HepG2 (cell line): ENCODE measurements around the gene TRPT1. TPM values are rescaled to one million over a fixed set of nuclear protein-coding genes. Genes with fewer than 3 reads are reported as not detected.

Experiments
- ATAD3A ChIP-seq: sonication (generic); formaldehyde crosslinking; IDR thresholded peaks from 2 replicates; pipeline ENCODE4 v1.4.0; 2020; ENCODE audit warnings: missing genetic modification reagents
- CBX2 ChIP-seq, 2 experiments: fragments of 200-600 bp in 1 of 2; sonication (generic); formaldehyde crosslinking in 1 of 2; IDR thresholded peaks; 2 replicates each; pipeline versions ENCODE4 v1.7.0 to v1.8.1; 2018 to 2022; ENCODE audit warnings: low read depth in 2 of 2, low read length in 1 of 2, mild to moderate bottlenecking in 1 of 2, missing genetic modification reagents in 1 of 2
- CHCHD3 ChIP-seq: sonication (generic); formaldehyde crosslinking; IDR thresholded peaks from 2 replicates; pipeline ENCODE4 v1.8.0; 2022; ENCODE audit warnings: mild to moderate bottlenecking, missing genetic modification reagents, moderate library complexity
- HNRNPL ChIP-seq: fragments of 200-400 bp; formaldehyde crosslinking; IDR thresholded peaks from 2 replicates; pipeline ENCODE4 v1.6.1; 2017; ENCODE audit warnings: mild to moderate bottlenecking, low read depth, low read length
- IRF2 ChIP-seq: IDR thresholded peaks from 2 replicates; pipeline ENCODE4 v1.6.1; 2018; ENCODE audit warnings: missing genetic modification reagents, missing compliant biosample characterization
- KDM1A ChIP-seq: IDR thresholded peaks from 2 replicates; pipeline ENCODE4 v1.6.1; 2016; ENCODE audit warnings: missing compliant biosample characterization
- NFRKB ChIP-seq: fragments of 450-650 bp; IDR thresholded peaks from 2 replicates; pipeline ENCODE4 v1.6.1; 2017
- PCBP2 ChIP-seq: fragments of 200-400 bp; formaldehyde crosslinking; optimal IDR thresholded peaks from 2 replicates; pipeline ENCODE3; 2018; ENCODE audit warnings: low read length, low read depth; ENCODE audit not compliant: poor library complexity, severe bottlenecking
- SNAPC5 ChIP-seq: sonication (generic); formaldehyde crosslinking; IDR thresholded peaks from 2 replicates; pipeline ENCODE4 v1.8.1; 2023; ENCODE audit warnings: mild to moderate bottlenecking, missing genetic modification reagents, borderline replicate concordance
- TOPORS ChIP-seq: sonication (generic); formaldehyde crosslinking; IDR thresholded peaks from 2 replicates; pipeline ENCODE4 v1.8.0; 2023; ENCODE audit warnings: mild to moderate bottlenecking, missing genetic modification reagents
- YY1 ChIP-seq: IDR thresholded peaks from 2 replicates; pipeline ENCODE4 v1.6.1; 2011; ENCODE audit warnings: low read length, low read depth, moderate library complexity, mild to moderate bottlenecking; ENCODE audit not compliant: insufficient read depth, insufficient replicate concordance
- ZNF160 ChIP-seq: sonication (generic); formaldehyde crosslinking; IDR thresholded peaks from 2 replicates; pipeline ENCODE4 v1.8.0; 2022; ENCODE audit warnings: mild to moderate bottlenecking, inconsistent platforms, missing genetic modification reagents
- ZNF20 ChIP-seq: sonication (generic); formaldehyde crosslinking; IDR thresholded peaks from 2 replicates; pipeline ENCODE4 v1.4.0; 2020; ENCODE audit warnings: mild to moderate bottlenecking, moderate library complexity, missing genetic modification reagents
- ZNF318 ChIP-seq: sonication (generic); formaldehyde crosslinking; IDR thresholded peaks from 2 replicates; pipeline ENCODE4 v1.4.0; 2020; ENCODE audit warnings: mild to moderate bottlenecking, missing genetic modification reagents
- ZNF644 ChIP-seq: IDR thresholded peaks from 2 replicates; pipeline ENCODE4 v1.6.1; 2016; ENCODE audit warnings: low read depth
- ZNF761 ChIP-seq: sonication (generic); formaldehyde crosslinking; conservative IDR thresholded peaks from 2 replicates; pipeline ENCODE4 v1.4.0; 2020; ENCODE audit warnings: mild to moderate bottlenecking, missing genetic modification reagents
- ZNF83 ChIP-seq: sonication (generic); formaldehyde crosslinking; IDR thresholded peaks from 2 replicates; pipeline ENCODE4 v1.4.0; 2020; ENCODE audit warnings: missing genetic modification reagents, mild to moderate bottlenecking, borderline replicate concordance
- polyA plus RNA-seq, 8 experiments: library from polyadenylated mRNA; depleted of rRNA in 3 of 8; stranded (reverse) in 7 of 8; unstranded in 1 of 8; fragments of >200 nt; fragmentation: Illumina TruSeq in 4 of 8; extraction: Trizol in 4 of 8; gene quantifications; 2 replicates each; pipeline versions ENCODE4 v1.2.1 to v1.2.3, GENCODE V29; 2011 to 2016; ENCODE audit warnings: low read depth in 4 of 8, missing spikeins in 1 of 8, mixed read lengths in 1 of 8; ENCODE audit not compliant: insufficient read depth in 1 of 8
- total RNA-seq, 5 experiments: library from RNA; depleted of rRNA; stranded (reverse); fragments of >200 nt; fragmentation: Illumina TruSeq; extraction: Trizol; gene quantifications; 2 replicates each; pipeline ENCODE4 v1.2.3, GENCODE V29; 2016; ENCODE audit warnings: low read depth in 1 of 5
- TF ChIP-seq, protein P1 (sequence below): sonication (generic); formaldehyde crosslinking; IDR thresholded peaks from 2 replicates; pipeline ENCODE4 v1.9.0; 2021; ENCODE audit warnings: missing genetic modification reagents, mild to moderate bottlenecking, borderline replicate concordance
- TF ChIP-seq, protein P2 (sequence below): sonication (generic); formaldehyde crosslinking; conservative IDR thresholded peaks from 2 replicates; pipeline ENCODE4 v1.8.0; 2022; ENCODE audit warnings: missing genetic modification reagents

TRPT1 gene
- total and polyA plus RNA-seq, 2 of the 13 experiments (the other 11 are each of a cell fraction or from before 2014, with no cell fraction given) = 24.8 to 40.7 TPM

- no peak for TF ChIP-seq CBX2 (IDR thresholded peaks at IDR 0.05; ENCODE audit: low read depth, low read length)
- TF ChIP-seq CBX2 (CRISPR knock-in tag; IDR thresholded peaks at IDR 0.05; ENCODE audit: low read depth) = no peak
- TF ChIP-seq ZNF20 (CRISPR knock-in tag) = no peak
- no peak for TF ChIP-seq ZNF761
- no peak for TF ChIP-seq CHCHD3 (CRISPR knock-in tag)
- TF ChIP-seq SNAPC5 (CRISPR knock-in tag) = no peak
- TF ChIP-seq PCBP2 = no peak
- TF ChIP-seq KDM1A (CRISPR knock-in tag) = 0 out of 2 replicates have a peak, but pooled peaks have one; percentile 51
- TF ChIP-seq ZNF160 (CRISPR knock-in tag) = no peak
- TF ChIP-seq, protein P1, sequence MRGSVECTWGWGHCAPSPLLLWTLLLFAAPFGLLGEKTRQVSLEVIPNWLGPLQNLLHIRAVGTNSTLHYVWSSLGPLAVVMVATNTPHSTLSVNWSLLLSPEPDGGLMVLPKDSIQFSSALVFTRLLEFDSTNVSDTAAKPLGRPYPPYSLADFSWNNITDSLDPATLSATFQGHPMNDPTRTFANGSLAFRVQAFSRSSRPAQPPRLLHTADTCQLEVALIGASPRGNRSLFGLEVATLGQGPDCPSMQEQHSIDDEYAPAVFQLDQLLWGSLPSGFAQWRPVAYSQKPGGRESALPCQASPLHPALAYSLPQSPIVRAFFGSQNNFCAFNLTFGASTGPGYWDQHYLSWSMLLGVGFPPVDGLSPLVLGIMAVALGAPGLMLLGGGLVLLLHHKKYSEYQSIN (CRISPR knock-in tag) = no peak
- TF ChIP-seq YY1 = no peak
- no peak for TF ChIP-seq ATAD3A (CRISPR knock-in tag)
- TF ChIP-seq ZNF644 (CRISPR knock-in tag) = no peak
- TF ChIP-seq ZNF318 (CRISPR knock-in tag) = no peak
- TF ChIP-seq IRF2 (CRISPR knock-in tag) = no peak
- TF ChIP-seq TOPORS = no peak
- 0 out of 2 replicates have a peak, but pooled peaks have one; percentile 29 for TF ChIP-seq HNRNPL
- TF ChIP-seq ZNF83 = no peak
- TF ChIP-seq, protein P2, sequence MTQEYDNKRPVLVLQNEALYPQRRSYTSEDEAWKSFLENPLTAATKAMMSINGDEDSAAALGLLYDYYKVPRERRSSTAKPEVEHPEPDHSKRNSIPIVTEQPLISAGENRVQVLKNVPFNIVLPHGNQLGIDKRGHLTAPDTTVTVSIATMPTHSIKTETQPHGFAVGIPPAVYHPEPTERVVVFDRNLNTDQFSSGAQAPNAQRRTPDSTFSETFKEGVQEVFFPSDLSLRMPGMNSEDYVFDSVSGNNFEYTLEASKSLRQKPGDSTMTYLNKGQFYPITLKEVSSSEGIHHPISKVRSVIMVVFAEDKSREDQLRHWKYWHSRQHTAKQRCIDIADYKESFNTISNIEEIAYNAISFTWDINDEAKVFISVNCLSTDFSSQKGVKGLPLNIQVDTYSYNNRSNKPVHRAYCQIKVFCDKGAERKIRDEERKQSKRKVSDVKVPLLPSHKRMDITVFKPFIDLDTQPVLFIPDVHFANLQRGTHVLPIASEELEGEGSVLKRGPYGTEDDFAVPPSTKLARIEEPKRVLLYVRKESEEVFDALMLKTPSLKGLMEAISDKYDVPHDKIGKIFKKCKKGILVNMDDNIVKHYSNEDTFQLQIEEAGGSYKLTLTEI (CRISPR knock-in tag) = no peak
- no peak for TF ChIP-seq NFRKB
These were observed 9.6 kb upstream of the TRPT1 start (continued) for GRCh38 chr11:64235437-64236161.
